Fibroblast of skin of right biceps (primary cell): ENCODE measurements around the gene ZNF688.
"Not testable (repeated sequence)": the region's sequence is repeated elsewhere in the genome, so short reads cannot be mapped to it uniquely, and the experiment has no call there.

Source experiments
- DNase-seq: peaks from one replicate; pipeline ENCODE4 v3.0.0-alpha.2; 2013

ZNF688 gene

GRCh38 chr16:30532285-30533145 is 39.0 kb downstream of the ZNF688 start:
- DNase-seq = no peak

- no peak for DNase-seq
Measured at GRCh38 chr16:30530163-30531037, 41.1 kb downstream of the ZNF688 start.

DNA sequence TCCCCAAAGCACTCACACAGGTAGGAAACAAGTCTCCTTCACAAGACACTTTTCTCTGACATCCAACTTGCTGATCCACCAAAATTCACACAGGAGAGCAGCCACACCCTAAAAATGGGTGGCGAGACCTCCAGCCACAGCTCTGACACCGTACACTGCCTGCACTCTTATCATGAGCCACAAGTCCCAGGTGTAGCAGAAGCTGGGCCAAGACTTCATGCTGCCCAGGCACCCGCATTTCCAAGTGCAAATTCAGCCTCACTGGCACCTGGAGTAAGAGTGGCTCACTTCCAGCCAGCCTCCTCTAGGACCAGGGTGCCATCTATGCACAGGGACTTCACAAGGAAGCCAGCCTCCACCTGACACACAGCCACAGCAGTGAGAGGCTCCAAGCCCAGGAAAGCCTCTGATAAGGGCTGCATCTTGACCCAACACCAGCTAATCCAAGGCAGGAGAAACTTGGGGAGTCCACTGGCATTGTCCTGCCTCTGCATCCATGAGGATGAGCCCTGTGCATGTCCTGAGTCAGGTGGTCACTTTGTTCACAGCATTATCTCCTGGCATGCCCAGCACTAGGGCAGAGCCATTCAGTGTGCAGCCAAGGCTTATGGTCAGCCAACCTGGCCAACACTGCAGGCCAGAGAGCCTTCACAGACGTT is 42.6 kb downstream of the ZNF688 start:
- no peak for DNase-seq

DNA sequence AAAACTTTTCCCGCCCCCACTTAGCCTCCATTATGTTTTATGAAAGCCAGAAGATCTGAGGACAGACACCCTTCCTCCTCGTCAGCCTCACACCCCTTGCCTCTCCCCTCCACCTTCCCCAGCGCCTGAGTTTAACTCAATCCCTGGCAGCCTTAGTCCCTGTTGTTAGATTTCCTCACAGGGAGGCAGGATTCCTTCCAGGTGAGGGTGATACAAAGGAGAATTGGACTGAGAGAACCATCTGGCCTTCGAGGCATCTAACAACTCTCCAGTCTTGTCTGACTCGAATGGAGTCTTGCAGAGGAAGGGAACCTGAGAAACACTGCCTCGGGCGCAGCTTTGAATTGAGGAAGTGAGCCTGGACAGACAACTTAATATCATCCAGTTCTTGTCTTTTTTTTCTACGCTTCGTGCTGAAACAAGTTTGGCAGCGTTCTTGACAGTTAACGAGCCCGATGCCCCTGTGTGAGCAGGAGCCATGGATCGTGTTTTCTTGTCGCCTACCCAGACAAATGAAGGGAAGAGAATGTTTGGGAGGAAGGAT is 43.8 kb downstream of the ZNF688 start:
- DNase-seq = no peak

DNA sequence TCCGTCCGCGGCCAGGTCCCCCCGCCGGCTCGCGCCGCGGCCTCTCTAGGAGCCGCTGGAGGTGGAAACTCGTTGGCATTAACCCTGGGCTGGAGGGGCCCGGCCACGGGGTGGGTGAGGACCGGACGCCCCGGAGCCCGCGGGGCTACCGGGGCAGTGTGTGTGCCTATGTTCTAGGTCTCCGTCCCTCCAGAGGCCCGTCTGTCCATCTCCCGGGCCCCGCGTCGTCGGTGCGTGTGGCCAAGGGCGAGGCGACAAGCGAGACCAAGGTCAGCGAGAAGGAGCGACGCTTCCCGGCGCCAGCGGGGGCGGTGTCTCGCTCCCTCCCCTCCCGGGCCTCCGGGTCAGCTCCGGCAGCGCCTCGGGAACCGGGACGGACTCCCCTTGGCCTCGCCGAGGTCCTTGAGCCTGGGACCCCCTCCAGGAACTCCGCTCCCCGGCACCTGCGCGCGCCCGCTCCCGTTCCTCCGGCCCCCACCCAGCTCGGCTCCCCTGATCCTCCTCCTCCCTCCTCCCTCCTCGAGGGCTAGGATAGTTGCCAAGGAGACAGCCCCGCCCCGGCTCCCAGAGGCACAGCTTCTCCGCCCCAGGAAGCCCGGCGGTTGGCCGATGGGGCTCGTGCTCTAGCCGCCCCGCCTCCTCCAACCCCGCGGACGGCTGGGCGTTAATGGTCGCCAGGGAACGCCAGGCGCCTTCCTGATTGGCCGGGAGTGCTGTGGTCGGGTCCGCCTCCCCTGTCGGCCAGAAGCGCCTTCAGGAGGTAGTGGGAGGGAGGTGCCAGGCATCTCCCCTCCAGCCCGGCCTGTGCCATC is 44.5 kb downstream of the ZNF688 start:
- DNase-seq = peak; percentile 98

GRCh38 chr16:30526137-30526822 is 45.2 kb downstream of the ZNF688 start, which contains the start of gene ZNF768:
TSS of gene ZNF768 (minus strand) at chr16:30526566. CDS start at chr16:30526413, 153 bp downstream.
- DNase-seq = peak; percentile 6

DNA sequence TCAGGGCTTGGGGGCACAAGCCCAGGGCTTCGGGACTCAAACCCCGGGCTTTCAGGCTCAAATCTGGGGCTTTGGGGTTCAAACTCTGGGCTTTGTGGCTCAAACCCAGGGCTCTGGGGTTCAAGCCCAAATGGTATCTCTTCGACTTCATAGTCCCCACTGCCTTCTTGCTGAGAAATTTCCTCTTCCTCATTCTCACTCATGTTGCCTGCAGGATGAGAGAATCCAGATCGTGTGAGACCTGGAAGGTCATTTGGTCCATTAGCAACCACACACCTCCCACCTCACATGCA is 45.7 kb downstream of the ZNF688 start:
- no peak for DNase-seq

GRCh38 chr16:30524575-30525568 is 46.6 kb downstream of the ZNF688 start:
- no peak for DNase-seq

DNA sequence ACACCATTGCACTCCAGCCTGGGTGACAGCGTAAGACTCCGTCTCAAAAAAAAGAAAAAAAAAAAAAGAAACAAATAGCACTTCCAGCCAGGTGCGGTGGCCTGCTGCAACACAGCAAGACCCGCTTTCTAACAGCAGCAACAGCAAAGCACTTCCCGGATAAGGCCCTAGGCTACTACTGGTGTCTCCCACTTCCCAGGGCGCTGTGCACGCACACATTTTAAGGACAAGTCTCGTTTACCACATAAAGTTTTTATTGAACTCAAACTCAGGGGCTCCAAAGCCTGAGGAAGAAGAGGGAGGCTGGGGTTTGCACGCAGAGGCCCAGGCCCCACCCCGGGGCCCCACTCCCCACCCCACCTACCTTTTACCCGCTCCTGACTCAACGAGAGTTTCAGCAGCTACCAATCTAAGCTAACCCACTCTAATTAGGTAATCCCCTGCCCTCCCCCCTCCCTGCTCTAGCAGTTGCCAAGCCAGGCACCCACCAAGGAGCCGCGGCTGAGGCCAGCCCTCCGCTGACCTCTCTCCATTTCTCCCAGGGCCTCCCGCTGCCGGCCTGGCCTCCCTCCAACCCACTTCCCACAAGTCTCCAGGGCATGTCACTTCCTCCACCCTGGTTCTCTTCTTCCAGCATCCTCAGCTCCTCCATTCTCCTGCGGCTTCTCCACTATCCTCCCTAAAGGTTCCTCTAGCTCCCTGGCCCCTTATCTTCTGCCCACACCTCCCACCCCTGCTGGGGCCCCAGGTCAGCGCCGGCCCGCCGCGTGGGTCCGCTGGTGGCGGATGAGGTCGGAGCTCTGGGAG is 47.5 kb downstream of the ZNF688 start:
- DNase-seq = no peak

GRCh38 chr16:30522702-30523463 is 48.6 kb downstream of the ZNF688 start:
- not testable (repeated sequence) for DNase-seq

- DNase-seq = no peak
Measured at GRCh38 chr16:30521873-30522641, 49.5 kb downstream of the ZNF688 start.

- no peak for DNase-seq
Measured at GRCh38 chr16:30521476-30521872, 50.0 kb downstream of the ZNF688 start.
